GM21786 (cell line): ENCODE data around the gene ORAI2.
"Not testable (repeated sequence)": the region's sequence is repeated elsewhere in the genome, so short reads cannot be mapped to it uniquely, and the experiment has no call there.

Source experiments
- ATAC-seq: cut with Tn5 transposase; IDR thresholded peaks from one replicate; pipeline ENCODE4 v1.9.1; 2021; ENCODE audit not compliant: unreplicated experiment

Gene ORAI2

GRCh38 chr7:102433219-102434038 is at the start of gene ORAI2:
ORAI2 (plus strand) TSS chr7:102433575; CDS start chr7:102438957, 5,382 bp downstream.
- peak; percentile 44 for ATAC-seq

GRCh38 chr7:102387064-102387463 is 46.3 kb upstream of the ORAI2 start:
- ATAC-seq = no peak

DNA sequence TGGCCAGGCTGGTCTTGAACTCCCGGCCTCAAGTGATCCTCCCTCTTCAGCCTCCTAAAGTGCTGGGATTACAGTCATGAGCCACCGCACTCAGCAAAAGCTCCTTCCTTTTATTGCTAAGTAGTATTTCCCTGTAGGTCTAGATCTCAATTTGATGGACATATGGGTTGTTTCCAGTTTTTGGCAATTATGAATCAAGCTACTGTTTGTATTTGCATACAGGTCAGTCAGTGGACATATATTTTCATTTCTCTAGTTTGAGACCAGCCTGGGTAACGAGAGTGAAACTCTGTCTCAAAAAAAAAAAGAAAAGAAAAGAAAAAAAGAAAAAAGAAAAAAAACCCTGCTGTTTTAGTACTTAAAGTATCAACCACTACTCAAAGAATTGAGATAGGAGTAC is 43.6 kb upstream of the ORAI2 start:
- no peak for ATAC-seq

DNA sequence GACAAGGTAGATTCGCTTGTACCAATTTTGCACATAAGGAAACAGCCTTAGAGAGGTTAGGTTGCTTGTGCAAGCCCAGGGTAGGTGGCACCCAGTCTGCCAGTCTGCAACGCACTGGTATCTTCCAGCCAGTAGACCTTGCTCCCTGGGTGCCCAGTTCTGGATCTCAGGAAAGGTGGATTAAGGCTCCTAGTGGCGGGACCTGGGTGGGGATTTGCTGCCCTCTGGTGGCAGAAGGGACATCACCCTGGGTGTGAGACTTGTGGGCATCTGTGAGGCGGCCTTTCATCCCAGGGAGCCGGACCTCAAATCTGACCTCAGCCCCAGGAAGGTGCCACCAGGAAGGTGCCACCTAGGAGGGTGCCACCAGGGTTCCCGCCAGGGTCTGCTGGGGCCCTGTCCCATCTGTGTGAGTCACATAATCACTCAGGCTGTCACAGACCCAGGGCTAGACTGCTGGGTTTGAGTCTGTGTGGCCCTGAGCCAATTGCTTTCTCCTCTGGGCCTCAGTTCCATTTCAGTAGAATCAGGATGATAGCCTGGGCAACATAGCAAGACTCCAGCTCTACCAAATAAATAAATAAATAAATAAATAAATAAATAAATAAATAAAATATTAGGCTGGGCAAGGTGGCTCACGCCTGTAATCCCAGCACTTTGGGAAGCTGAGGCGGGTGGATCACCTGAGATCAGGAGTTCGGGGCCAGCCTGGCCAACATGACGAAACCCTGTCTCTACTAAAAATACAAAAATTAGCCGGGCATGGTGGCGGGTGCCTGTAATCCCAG is 42.5 kb upstream of the ORAI2 start:
- peak; percentile 52 for ATAC-seq

GRCh38 chr7:102392330-102392729 is 41.0 kb upstream of the ORAI2 start:
- no peak for ATAC-seq

- no peak for ATAC-seq
These were observed 39.9 kb upstream of the ORAI2 start for GRCh38 chr7:102393467-102393866.

- ATAC-seq = no peak
These were observed 37.8 kb upstream of the ORAI2 start for GRCh38 chr7:102395592-102395872.

DNA sequence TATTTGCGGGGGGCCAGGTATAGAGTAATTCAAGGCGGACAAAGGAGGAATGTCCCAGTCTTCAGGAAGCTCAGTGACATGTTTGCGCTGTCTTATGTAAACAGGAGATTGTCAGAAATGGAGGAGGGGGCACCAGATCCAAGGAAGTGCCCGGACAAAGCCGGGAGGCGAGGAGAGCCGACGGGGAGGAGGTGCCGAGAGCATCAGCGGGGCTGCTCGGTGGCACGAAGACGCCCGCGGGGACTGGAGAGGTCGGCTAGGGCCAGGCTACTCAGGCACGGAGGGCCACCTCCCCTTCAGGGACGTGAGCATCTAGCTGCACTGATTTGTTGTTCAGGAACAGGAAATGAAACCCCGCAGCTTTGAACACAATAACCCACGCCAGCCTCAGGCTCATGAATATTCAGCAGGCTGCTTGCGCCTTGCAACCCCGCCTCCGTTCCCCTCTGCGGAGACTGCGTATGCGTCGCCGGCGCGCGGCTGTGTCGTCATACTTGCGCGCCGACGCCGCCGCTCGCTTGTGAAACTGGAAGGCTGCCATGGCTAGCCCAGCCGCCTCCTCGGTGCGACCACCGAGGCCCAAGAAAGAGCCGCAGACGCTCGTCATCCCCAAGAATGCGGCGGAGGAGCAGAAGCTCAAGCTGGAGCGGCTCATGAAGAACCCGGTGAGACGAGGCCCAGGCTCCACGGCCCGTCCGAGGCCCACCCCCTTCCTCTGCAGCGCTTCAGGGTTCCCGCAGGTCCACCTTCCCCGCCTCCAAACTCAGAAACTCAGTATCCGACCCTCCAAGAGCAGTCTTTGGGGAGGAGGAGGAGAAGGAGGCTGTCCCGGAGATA is 37.3 kb upstream of the ORAI2 start, which contains the start of gene PRKRIP1:
TSS of gene PRKRIP1 (plus strand) at position 491 of the 837 bp plus-strand sequence. CDS start at position 540, 49 bp downstream.
- ATAC-seq = peak; percentile 99

GRCh38 chr7:102396710-102397019 is 36.7 kb upstream of the ORAI2 start:
- no peak for ATAC-seq

DNA sequence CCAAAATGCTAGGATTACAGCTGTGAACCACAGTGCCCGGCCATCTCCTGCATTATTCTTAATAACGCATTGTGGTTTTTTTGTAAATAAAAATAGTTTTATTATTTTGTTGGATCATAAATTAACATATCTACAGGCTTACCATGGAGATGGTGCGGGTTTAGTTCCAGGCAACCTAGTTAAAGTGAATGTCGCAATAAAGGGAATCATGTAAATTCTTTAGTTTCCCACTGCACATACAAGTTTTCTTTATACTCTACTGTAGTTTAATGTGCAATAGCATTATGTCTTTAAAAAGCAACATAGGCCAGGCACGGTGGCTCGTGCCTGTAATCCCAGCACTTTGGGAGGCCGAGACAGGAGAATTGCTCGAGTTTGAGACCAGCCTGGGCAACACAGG is 34.8 kb upstream of the ORAI2 start:
- no peak for ATAC-seq

- no peak for ATAC-seq
These were observed 33.0 kb upstream of the ORAI2 start for GRCh38 chr7:102400360-102400759.

DNA sequence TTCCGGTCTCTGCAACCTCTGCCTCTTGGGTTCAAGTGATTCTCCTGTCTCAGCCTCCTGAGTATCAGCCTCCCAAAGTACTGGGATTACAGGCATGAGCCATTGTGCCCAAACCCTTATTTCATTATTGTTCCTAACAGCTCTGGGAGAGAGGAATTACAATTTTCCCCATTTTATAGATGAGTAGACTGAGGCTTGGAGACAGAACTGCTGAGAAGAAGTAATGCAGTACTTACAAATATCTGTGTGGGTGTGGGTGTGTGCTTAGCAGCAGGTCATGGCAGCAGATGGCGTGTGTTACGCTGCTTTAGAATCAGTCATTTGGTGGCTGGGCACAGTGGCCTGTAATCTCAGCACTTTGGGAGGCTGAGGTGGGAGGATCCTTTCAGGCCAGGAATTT is 29.8 kb upstream of the ORAI2 start:
- no peak for ATAC-seq

GRCh38 chr7:102404005-102404861 is 29.1 kb upstream of the ORAI2 start:
- ATAC-seq = peak; percentile 77

DNA sequence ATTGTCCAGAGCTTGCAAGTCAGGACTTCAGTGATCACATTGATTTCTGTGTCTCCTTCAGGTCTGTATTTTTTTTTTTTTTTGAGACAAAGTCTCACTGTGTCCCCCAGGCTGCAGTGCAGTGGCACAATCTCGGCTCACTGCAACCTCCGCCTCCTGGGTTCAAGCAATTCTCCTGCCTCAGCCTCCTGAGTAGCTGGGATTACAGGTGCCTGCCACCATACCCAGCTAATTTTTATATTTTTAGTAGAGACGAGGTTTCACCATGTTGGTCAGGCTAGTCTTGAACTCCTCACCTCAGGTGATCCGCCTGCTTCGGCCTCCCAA is 28.6 kb upstream of the ORAI2 start:
- not testable (repeated sequence) for ATAC-seq

DNA sequence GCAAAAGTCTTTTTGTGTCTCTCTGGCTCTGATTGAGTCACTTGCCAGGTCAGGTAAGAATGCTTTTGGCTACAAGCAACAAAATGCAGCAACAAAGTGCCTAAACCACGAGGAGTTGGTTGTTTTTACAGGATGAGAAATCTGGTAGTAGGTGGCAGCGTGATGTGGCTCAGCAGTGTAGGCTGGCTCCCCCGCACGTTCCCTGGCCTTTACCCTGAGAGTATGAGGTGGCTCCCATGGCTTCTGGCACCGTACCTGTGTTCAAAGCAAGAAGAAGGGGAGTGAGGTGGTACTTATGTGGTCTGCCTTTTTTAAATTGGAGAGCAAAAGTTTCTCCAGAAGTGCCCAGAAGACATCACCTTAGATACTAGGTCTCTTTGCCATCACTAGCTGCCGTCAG is 25.5 kb upstream of the ORAI2 start:
- ATAC-seq = no peak

DNA sequence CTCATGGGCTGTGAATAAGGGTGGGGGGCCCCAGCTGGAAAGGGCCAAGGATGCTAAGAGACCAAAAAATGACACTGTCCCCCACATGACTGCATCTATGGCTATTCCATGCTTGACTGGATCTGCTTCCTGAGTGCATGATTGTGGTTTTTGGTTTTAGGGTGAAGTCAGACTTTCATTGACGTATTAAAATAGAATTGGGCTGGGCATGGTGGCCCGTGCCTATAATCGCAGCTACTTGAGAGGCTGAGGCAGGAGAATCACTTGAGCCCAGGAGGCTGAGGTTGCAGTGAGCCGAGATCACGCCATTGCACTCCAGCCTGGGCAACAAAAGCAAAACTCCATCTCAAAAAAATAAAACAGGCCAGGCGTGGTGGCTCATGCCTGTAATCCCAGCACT is 24.8 kb upstream of the ORAI2 start:
- peak; percentile 57 for ATAC-seq

DNA sequence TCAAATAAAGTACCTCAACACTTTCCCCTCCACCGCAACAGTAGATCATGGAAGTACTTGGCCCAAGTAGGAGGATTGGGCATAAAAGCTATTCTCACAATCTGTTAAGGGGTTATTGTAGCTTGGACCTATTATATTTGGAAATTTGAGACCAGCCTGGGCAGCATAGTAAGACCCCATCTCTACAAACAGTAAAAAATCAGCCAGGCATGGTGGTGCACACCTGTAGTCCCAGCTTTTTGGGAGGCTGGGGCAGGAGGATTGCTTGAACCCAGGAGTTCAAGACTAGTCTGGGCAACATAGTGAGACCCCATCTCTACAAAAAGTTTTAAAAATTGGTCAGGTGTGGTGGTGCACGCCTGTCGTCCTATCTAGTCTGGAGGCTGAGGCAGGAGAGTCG is 24.0 kb upstream of the ORAI2 start:
- ATAC-seq = no peak

- no peak for ATAC-seq
These were observed 23.3 kb upstream of the ORAI2 start for GRCh38 chr7:102410123-102410522.

DNA sequence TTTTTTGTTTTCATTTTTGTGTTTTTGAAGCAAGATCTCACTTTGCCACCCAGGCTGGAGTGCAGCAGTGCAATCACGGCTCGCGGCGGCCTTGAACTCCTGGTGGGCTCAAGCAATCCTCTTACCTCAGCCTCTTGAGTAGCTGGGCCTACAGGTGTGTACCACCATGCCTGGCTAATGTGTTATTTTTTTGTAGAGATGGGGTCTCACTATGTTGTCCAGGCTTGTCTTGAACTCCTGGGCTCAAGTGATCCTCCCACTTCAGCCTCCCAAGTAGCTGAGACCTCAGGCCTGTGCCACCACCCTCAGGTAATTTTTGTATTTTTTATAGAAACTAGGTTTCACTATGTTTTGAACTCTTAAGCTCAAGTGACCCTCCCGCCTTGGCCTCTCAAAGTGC is 22.5 kb upstream of the ORAI2 start:
- no peak for ATAC-seq

DNA sequence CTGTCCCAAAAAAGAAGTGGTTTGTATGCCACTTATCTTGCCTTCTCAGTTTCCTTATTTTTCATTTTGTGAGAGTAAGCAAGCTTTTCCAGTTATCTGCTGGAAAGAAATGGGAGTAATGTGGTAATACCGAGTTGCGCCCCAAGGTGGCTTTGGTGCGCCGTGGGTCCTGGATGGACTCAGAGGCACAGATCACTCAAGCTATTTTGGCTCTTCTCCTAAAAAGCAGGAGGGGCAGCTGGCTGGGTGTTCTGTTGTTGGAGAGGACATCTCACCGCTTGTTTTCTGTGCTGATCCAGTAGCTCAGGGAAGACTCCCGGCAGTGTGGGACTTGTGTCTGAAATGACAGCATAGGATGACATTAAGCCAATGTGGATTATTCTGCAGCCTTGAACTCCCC is 20.8 kb upstream of the ORAI2 start:
- ATAC-seq = no peak

DNA sequence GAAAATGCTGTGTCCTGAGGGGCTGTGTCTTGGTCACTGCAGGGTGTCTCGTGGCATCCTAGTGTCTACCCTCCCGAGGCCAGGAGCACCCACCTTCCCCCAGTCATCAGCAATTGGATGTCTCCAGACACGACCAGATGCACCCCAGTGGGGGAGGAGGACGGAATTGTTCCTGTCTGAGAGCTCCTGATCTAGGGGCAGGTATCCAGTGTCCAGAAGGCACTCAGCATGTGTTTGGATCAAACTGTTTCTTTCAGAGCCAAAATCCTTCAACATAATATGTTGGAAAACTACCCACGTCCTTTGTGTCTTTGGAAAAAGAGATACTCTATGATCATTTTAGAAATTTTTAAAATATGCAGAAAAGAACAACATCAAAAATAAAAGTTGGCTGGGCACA is 20.3 kb upstream of the ORAI2 start:
- ATAC-seq = no peak
